GM04504 (cell line): ENCODE results near the gene STK32C.
"Not testable (repeated sequence)": the region's sequence is repeated elsewhere in the genome, so short reads cannot be mapped to it uniquely, and the experiment has no call there.

Source experiments
- DNase-seq: peaks from one replicate; pipeline ENCODE4 v3.0.0-alpha.2; 2012; ENCODE audit warnings: low read depth

The STK32C gene

DNA sequence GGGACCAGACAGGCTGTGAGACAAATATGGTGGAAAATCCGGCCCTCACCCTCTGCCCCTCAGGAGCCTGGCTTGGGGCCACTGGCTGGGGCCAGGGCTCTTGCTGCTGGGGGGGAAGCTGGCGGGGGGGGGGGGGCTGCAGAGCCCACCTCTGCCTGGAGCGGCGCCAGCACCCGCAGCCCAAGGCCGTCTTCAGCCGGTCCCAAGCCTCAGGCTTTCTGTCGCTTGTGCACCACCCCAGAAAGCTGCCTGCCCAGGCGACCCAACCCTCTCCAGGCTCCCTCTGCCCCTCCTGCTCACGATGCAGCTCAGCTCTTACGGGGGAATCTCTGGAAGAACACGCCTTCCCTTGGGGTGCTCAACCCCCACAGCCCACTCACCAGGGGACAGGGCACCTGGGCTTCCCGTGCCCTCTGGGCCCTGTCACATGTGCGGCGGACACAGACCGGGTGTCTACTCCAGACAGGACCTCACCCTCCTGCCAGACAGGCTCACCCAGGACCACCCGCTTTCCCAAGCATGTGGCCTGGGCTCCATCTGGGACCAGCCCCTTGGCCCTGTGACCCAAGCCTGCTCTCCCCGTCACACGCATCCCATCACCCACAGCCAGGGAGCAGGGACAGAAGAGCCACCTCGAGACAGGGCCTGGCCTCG, 77.1 kb downstream of the STK32C start:
- no peak for DNase-seq

DNA sequence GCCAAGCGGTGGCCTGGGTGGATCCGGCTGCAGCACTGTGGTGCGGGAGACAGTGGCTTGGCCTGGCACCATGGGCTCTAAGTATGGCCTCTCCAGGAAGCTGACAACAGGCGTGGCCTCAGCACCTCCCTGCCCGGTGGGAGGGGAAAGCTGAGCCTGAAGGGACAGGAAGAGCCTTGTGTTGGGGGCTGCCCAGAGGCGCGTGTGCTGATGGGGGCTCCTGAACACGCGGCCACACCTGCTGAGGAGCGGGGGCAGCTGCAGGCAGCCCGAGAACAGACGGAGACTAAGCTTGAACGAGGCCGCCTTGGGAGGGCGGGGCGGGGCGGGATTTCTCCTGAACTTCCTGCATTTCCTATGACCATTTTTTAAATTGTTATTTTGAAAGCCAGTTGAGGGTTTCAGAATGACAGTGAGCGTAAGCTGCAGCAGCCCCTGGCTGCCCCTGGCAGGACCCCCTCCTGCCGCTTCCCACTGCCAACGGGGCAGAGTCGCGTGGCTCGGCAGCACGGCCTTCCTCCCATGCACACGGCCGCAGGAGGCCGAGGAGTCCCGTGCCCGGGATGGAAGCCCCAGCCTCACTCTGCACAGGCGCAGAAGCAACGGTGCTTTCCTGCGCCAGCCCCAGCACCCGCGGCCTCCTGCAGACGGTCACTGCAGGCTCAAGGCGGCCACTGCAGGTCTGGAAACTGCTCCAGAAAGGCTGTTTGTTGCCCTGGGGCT, 77.8 kb downstream of the STK32C start:
- DNase-seq, result no peak

DNA sequence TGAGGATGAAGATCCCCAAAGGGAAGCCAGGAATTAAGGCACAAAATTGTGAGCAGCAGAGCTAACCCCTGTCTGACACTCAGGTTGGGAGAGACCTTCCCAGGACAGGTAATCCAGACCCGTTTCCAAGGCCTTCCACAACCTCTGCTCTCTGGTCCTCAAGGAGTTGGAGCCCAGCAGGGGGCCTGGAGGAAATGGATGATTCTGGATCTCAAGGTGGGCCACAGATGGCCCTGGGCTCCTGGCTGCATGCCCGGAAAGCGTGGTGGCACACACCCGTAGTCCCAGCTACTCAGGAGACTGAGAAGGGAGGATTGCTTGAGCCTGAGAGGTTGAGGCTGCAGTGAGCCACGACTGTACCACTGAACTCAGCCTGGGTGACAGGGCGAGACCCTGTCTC, 78.7 kb downstream of the STK32C start:
- DNase-seq, result no peak

DNA sequence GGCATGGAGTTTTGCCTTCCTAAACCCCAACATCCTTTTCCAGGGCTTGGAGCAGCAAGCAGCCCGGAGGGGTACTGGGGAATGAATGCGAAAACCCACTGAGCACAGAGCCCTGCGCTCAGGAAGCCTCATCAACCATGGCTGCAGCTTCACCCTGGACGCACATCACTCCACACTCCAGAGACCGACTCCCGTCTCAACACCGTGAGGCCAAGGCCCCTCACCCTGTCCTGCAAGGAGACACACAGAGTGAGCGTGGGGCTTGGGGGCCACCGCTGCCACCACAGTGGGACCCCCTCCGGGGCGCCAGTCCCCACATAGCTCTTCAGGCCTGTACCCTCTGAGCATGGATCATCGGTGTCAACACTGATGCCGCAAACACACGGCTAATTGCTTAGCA, 79.1 kb downstream of the STK32C start:
- DNase-seq, result no peak

DNA sequence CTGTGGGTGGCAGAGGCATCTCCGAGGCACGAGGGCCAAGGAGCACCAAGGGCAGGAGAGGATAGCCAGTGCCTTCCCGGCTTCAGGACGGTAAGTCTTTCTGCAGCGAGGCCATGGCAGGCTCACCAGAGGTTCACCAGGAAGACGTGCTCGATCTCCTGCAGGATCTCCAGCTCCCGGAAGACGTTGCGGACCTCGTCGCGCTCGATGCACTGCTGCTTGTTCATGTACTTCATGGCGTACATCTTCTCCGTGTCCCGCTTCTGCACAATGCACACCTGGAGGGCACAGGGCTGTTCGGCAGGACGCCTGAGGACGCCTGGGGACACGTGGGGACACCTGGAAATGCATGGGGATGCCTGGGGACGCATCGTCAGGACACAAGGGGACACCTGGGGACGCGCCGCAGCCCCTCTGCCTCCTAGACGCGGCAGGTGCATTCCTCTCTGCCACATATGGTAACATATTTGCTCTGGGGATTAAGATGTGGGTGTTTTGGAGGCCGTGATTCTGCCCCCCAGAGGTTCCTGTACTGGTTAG, 79.8 kb downstream of the STK32C start:
- no peak for DNase-seq

DNA sequence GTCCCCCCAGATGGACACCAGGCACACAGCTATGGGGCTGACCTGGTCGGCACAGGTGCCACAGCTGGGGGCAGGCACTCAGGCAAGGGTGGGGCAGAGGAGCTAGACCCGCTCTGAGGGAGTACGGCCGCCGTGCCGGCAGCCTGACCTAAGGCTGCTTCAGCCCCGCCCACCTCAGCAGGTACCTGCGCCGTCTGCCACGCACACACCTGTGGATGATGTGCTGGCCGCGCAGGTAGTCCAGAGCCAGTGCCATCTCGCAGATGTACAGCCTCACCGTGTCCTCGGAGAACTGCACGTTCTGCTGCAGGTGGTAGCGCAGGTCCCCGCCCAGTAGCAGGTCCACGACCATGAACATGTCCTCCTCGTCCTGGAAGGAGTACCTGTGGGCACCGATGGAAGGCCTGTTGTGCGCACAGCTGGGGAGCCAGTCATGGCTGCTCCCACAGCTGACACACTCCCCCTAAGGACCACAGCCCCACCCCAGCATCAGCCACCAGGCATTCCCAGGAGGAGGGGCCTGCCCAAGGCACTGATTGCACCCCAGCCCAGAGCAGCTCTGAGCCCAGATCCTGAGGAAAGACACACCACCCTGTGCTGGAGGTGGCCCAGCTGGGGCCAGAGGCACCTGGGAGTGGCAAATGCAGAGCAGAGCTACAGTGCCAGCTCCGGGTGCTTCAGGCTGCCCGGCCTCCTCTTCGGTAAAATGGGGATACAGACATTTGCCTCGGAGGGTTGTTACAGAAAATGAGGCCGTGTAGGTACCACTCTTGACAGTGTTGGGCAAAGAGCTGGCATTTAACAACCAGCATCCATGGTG, 81.0 kb downstream of the STK32C start:
- no peak for DNase-seq

DNA sequence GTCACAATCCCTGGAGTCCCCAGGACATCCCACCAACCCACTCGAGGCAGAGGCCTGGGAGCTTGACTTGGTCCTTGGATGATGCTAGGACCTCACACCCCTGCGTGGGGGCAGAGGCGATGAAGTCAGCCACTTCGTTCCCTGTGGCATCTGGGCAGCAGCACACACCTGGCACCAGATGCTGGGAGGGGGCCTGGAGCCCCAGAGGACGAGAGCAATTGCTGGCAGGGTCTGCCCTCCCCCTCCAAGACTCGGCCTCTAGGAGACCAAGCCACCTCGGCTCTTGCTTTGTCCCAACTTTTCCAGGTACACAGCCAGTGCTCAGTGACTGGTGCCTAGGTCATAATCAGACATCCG, 81.9 kb downstream of the STK32C start:
- no peak for DNase-seq

DNA sequence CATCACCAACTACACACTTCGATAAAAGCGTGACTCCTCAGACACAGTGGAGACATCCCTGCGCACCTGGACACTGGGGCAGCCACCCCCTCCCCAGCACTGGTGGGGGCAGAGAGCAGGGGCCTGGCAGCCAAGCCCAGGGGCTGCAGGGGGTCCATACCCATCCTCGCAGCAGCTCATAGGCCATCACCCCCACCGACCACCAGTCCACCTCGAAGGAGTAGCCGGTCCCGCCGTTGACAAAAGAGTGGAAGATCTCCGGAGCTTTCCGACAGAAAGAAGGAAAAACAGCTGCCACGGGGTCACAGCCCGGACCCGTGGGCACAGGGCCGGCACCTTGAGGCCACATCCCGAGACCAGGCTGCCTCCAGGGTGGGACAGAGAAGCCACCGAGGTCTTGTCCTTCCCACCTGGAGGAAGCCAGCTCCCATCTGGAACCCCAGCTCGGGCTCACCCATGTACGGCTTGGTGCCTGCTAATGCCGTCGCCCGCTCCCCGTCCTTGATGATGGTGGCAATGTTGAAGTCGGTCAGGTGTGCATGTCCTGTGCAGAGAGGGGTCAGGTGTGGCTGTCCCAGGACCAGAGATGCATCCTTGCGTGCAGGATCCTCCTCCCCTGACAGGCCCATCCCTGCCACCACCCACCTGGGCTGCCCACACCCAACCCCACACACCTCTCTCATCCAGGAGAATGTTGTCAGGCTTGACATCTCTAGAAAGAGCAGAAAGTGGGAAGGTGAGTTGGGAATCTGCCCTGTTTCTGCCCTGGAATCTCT, 82.5 kb downstream of the STK32C start:
- no peak for DNase-seq

DNA sequence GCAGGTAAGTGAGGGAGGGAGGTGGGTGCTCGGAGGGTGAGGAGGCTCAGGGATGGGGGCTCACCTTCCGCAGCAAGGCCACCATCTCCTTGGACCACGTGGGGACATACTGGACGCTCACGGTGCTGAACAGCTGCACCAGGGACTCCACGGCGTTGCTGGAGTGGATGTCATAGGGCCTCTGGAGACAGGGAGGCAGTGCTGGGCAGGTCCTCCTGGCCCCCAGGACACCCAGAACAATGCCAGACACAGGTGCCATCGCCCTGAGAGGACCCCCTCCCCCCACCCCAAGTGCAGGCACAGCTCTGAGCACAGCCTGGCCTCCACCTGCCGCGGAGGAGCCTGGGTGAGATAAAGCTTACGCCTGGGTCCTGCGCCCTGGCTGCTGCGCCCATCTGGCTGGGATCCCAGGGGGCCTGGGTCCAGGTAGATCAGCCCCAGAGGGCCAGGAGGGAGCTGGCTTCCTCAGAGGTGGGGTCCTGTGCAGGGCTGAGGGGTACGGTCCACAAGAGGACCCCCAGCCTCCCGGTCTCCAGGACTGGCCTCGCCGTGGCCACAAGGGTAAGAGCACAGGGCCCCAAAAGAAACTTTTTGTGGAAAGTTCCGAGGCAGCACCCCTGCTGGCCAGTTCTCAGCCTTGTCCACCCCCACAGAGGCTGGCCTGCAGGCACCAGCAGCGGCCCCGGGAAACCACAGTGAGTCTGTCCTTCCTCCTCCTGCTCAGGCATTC, 83.2 kb downstream of the STK32C start:
- DNase-seq, result no peak

DNA sequence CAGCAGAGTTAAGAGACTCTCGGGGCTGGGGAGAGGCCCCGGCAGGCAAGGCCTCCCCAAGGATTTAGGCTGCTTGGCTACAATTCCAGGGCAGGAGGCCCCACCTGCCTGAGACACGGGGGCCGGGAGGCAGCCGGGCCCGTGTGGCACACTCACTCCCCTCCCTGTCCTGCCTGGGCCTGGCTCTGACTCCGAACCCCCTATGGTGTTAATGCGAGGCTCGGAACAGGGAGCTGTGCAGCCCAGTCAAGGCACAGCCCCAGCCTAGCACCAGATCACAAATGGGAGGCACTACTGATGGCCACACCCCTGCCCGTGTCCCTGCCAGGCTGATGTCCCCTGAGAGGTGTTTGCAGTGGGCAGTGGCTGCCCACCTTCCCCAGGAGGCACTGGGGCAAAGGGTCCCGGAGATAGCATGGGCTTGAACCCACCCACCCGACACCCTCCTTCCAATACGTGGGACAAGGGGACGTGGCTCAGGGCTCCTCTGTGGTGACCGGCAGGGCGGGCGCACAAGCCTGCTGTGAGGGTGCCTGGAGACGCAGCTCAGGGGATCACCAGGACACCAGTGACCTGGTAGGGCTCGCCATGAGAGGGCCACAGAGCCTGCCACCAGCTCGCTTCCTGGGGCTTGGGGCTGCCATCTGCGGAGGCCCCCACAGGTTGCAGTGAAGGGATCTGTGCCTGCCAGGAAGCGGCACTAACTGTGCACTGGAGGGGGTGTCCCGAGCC, 84.0 kb downstream of the STK32C start:
- no peak for DNase-seq

DNA sequence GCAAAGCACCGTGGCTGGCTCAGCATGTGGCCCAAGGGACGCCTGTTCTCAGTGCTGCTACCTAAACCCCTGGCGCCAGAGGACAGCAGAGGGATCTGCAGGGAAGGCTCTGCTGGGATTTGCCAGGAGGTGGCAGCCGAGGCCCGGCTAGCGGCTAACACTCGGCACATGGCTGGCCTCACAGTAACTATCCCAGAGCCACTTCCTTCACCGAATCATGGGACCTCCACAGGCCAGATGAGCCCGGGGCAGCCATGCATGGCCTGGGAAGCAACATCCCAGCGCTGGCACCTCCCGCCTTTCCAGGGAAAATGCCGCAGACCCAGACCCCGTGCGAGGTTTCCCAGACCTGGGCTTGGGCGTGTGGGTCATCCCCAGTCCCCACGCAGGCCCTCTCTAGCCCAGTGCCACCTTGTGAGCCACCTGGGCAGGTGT, 84.6 kb downstream of the STK32C start:
- DNase-seq, result peak; percentile 59

DNA sequence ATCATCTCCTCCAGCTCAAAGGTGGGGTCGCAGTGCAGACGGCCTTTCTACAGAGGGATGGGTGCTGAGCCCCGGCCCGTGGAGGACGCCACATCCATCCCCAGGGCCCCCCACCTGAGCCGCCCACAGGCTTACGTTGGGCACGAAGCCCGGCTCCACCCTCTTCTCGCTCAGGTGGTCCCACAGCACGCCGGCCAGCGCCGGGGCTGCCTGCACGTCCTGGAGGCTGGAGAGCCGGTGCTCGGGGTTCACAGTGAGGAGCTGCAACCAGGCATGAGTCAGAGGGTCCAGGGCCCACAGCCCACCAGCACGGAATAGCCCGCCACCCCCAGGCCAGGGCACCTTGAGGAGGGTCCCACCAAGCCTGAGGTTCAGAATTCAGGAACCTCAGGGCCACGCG, 85.0 kb downstream of the STK32C start:
- DNase-seq, result no peak

DNA sequence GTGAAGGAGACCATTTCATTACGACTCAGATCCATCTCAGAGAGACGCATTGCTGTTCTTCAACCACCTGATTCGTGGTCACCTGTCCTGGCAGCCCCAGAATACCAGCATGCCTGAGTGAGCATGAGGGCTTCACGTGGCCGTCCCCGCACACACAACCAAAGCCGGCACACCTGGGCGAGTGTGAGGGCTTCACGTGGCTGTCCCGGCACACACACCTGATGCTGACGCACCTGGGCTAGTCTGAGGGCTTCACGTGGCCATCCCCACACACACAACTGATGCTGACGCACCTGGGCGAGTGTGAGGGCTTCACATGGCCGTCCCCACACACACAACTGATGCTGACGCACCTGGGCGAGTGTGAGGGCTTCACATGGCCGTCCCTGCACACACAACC, 86.8 kb downstream of the STK32C start:
- not testable (repeated sequence) for DNase-seq

DNA sequence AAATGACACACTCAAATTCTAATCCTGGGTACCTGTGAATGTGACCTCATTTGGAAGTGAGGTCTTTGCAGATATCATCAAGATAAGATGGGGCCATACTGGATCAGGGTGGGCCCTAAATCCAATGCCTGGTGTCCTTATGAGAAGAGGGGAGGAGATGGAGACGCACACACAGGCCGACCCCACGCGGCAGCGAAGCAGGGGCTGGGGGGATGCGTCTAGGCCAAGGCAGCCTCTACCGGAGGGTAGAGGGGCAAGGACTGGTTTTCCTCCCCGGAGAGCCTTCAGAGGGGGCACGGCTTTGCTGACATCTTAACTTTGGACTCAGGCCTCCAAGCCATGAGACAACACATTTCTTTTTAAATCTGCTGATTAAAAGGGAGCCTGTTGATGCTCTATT, 87.7 kb downstream of the STK32C start:
- no peak for DNase-seq

DNA sequence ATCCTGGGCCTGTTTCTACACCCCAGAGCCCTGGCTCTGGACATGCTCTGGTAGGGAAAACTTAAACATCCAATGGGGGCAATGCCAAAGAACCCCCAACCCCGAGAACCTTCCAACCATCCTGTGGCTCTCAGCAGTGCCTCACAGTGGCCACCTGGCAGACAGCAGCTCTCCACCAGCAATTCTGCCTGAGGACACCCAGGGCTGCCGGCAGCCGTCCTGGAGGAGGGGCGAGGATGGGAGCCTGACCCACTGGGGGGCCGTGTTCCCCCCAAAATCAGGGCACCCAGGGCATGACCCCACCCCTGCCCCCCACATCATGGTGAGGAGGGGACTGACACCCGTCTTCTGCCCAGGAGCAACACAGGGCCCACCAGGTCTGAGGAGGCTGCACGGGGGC, 88.3 kb downstream of the STK32C start:
- DNase-seq, result no peak

DNA sequence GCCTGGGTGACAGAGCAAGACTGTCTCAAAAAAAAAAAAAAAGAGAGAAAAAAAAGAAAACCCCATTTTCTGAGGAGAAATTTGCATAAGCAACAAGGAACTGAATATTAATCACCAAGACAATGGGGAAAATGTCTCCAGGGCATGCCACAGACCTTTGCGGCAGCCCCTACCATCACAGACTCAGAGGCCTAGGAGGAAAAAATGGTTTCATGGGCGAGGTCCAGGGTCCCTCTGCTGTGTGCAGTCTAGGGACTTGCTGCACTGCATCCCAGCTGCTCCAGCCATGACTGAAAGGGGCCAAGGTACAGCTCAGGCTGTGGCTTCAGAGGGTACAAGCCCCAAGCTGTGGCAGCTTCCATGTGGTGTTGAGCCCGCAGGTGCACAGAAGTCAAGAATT, 91.3 kb downstream of the STK32C start:
- not testable (repeated sequence) for DNase-seq

DNA sequence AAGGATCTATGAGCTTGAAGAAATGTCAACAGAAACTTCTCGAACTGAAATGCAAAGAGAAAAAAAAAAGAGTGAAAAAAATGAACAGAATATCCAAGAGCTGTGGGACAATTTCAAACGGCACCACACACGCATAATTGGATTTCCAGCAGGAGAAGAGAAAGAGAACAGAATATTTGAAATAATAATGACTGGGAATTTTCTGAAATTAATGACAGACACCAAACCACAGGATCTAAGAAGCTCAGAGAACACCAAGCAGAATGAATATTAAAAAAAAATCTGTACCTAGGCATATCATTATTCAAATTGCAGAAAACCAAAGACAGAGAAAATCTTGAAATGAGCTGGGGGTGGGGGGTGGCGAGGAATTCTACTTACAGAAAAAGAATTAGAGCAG, 93.8 kb downstream of the STK32C start:
- DNase-seq, result no peak

DNA sequence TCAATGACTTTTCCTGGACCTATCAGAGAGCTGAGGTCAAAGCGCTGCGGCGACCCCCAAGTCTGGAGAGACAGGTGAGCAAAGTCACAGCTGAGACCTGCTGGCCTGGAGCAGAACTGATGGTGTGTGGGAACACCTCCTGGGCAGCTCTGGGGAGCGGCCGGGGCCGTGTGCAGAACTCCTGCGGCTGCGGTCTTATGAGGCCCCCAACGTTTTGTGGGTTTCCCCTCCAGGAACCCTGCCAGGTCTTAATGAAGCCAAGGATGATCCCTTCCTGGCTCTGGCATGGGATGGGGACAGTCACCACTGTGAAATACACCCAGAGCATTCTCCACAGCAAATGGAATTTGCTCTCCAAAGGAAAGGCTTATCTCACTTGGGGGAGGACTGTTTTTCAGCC, 94.9 kb downstream of the STK32C start:
- no peak for DNase-seq

DNA sequence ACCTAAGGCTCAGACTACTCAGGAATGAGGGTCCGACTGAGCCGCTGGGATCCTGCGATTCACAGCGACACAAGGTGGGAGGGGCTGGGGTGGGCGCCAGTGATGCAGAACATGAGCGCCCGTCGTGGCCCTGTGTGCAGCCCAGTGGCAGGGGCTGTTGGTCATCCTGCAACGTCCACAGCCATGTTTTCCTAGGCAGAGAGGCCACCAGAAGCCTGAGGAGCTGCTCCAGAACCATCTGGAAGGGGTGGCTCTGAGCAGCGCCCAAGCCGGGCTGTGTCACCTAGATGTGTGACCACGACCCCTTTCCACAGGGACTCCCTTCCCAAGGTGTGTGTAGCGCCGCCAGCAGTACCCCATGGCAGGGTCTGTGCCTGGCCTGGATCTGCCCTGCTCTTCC, 96.5 kb downstream of the STK32C start:
- DNase-seq, result no peak

DNA sequence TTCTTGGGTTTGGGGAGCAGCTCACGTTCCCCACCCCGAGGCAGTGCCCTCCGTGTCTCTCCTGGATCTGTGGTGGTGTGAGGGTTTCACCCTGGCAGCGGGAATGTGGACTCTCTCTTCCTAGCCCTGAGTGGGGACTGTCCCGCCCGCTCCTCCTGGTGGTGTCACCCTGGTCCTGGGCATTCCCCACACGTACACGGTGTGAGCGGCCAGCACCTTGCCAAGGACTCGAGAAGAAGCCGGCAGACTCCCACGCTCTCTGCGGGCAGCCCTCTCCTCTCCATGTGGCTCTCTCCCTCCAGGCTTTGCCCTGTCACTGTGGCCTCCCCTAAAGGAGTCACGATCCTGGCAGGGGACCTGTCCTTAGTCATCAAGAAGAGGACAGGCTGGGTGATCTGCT, 97.0 kb downstream of the STK32C start:
- DNase-seq, result no peak
